Ishikawa (cell line): ENCODE measurements around the gene S100A5.

Source experiments
- CEBPB ChIP-seq: IDR thresholded peaks from 2 replicates; pipeline ENCODE4 v1.6.1; 2012
- CREB1 ChIP-seq: IDR thresholded peaks from 2 replicates; pipeline ENCODE4 v1.6.1; 2012; ENCODE audit warnings: low read depth
- EGR1 ChIP-seq: IDR thresholded peaks from 2 replicates; pipeline ENCODE4 v1.6.1; 2012
- EP300 ChIP-seq: IDR thresholded peaks from 2 replicates; pipeline ENCODE4 v1.6.1; 2012; ENCODE audit warnings: borderline replicate concordance
- FOXM1 ChIP-seq: IDR thresholded peaks from 2 replicates; pipeline ENCODE4 v1.6.1; 2012; ENCODE audit warnings: low read depth, borderline replicate concordance
- NFIC ChIP-seq: IDR thresholded peaks from 2 replicates; pipeline ENCODE4 v1.6.1; 2012
- RAD21 ChIP-seq: IDR thresholded peaks from 2 replicates; pipeline ENCODE4 v1.6.1; 2012; ENCODE audit warnings: low read depth
- TAF1 ChIP-seq: IDR thresholded peaks from 2 replicates; pipeline ENCODE4 v1.6.1; 2012; ENCODE audit warnings: low read depth, mild to moderate bottlenecking
- TCF12 ChIP-seq: IDR thresholded peaks from 2 replicates; pipeline ENCODE4 v1.6.1; 2012; ENCODE audit warnings: low read depth
- TEAD4 ChIP-seq: IDR thresholded peaks from 2 replicates; pipeline ENCODE4 v1.6.1; 2012
- YY1 ChIP-seq: IDR thresholded peaks from 2 replicates; pipeline ENCODE4 v1.6.1; 2012; ENCODE audit warnings: low read depth
- ZBTB7A ChIP-seq: IDR thresholded peaks from 2 replicates; pipeline ENCODE4 v1.6.1; 2012; ENCODE audit warnings: low read depth
- TF ChIP-seq, protein P1 (sequence below): IDR thresholded peaks from 2 replicates; pipeline ENCODE4 v1.6.1; 2012
- TF ChIP-seq, protein P2 (sequence below): IDR thresholded peaks from 2 replicates; pipeline ENCODE4 v1.6.1; 2012
- TF ChIP-seq, protein P3 (sequence below): IDR thresholded peaks from 2 replicates; pipeline ENCODE4 v1.6.1; 2012; ENCODE audit warnings: low read depth, mild to moderate bottlenecking

The S100A5 gene

GRCh38 chr1:153578936-153579335 is 38.2 kb upstream of the S100A5 start:
- TF ChIP-seq, protein P1, sequence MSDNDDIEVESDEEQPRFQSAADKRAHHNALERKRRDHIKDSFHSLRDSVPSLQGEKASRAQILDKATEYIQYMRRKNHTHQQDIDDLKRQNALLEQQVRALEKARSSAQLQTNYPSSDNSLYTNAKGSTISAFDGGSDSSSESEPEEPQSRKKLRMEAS: no peak
- no peak for TF ChIP-seq TCF12
- no peak for TF ChIP-seq RAD21
- TF ChIP-seq NFIC: no peak

DNA sequence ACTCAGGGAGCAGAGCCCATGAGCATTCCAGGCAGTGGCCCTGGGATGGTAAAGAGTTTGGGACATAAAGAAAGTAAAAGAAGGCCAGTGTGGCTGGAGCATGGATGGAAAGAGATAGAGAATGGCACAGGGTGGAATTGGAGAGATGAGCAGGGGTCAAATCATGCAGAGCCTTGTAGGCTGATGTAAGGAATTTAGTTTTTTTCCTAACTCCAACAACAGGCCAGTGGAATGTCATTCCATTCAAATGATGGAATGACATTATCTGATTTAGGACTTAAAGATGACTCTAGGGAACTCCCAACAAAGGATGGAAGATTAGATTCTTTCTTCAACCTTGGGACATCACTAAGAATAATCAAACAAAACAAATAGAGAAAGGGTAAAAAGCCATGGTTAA is 37.8 kb upstream of the S100A5 start:
- TF ChIP-seq EP300: no peak

- no peak for TF ChIP-seq TEAD4
- TF ChIP-seq, protein P2, sequence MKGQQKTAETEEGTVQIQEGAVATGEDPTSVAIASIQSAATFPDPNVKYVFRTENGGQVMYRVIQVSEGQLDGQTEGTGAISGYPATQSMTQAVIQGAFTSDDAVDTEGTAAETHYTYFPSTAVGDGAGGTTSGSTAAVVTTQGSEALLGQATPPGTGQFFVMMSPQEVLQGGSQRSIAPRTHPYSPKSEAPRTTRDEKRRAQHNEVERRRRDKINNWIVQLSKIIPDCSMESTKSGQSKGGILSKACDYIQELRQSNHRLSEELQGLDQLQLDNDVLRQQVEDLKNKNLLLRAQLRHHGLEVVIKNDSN: no peak
- no peak for TF ChIP-seq ZBTB7A
- no peak for TF ChIP-seq CEBPB
- TF ChIP-seq NFIC: no peak
Measured at GRCh38 chr1:153577624-153578051, 36.9 kb upstream of the S100A5 start.

DNA sequence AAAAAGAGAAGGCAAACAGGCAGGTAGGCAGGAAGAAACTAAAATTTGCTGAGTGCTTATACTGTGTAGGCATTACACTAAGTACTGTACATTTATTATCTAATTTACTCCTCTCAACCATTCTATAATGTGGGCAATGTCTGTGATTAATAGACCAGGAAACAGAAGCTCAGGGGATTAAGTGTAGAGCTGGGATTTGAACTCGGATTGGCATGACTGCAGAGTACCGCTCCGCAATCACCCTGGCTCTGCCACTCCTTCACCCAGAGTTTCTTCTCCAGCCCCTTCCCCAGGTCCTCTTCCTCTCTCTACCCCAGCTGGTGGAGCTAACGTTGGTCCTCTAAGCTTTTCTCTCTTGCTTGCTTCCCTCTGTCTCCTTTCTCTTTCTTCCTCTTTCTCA is 36.4 kb upstream of the S100A5 start:
- TF ChIP-seq CREB1: no peak
- no peak for TF ChIP-seq EP300
- TF ChIP-seq ZBTB7A: no peak
- no peak for TF ChIP-seq FOXM1
- TF ChIP-seq TEAD4: no peak
- no peak for TF ChIP-seq NFIC
- TF ChIP-seq, protein P1: no peak
- no peak for TF ChIP-seq TAF1
- TF ChIP-seq, protein P2: no peak
- TF ChIP-seq CEBPB: no peak
- TF ChIP-seq, protein P3, sequence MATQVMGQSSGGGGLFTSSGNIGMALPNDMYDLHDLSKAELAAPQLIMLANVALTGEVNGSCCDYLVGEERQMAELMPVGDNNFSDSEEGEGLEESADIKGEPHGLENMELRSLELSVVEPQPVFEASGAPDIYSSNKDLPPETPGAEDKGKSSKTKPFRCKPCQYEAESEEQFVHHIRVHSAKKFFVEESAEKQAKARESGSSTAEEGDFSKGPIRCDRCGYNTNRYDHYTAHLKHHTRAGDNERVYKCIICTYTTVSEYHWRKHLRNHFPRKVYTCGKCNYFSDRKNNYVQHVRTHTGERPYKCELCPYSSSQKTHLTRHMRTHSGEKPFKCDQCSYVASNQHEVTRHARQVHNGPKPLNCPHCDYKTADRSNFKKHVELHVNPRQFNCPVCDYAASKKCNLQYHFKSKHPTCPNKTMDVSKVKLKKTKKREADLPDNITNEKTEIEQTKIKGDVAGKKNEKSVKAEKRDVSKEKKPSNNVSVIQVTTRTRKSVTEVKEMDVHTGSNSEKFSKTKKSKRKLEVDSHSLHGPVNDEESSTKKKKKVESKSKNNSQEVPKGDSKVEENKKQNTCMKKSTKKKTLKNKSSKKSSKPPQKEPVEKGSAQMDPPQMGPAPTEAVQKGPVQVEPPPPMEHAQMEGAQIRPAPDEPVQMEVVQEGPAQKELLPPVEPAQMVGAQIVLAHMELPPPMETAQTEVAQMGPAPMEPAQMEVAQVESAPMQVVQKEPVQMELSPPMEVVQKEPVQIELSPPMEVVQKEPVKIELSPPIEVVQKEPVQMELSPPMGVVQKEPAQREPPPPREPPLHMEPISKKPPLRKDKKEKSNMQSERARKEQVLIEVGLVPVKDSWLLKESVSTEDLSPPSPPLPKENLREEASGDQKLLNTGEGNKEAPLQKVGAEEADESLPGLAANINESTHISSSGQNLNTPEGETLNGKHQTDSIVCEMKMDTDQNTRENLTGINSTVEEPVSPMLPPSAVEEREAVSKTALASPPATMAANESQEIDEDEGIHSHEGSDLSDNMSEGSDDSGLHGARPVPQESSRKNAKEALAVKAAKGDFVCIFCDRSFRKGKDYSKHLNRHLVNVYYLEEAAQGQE: no peak
- TF ChIP-seq YY1: no peak

DNA sequence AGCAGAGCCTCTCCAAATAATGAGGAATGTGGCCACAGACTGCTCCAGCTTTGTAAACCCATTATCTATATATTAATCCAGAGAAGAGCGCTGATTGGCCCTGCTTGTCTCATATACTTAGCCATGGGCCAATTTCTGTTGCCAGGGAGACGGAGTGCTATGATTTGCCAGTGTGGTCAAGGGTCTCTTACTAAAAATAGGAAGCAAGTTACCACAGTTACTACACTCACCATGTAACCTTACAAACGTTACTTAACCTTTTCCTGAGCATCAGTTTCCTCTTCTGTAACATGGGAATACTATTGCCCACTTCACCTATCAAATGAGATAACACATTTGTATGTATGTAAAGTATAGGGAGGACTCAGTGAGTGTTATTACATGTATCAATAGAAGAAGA is 32.6 kb upstream of the S100A5 start:
- no peak for TF ChIP-seq CEBPB
- no peak for TF ChIP-seq NFIC
- TF ChIP-seq, protein P1: no peak
- no peak for TF ChIP-seq YY1
- no peak for TF ChIP-seq RAD21
- TF ChIP-seq, protein P3: no peak
- no peak for TF ChIP-seq EGR1
- no peak for TF ChIP-seq ZBTB7A
- TF ChIP-seq TCF12: no peak
- TF ChIP-seq FOXM1: no peak
- TF ChIP-seq, protein P2: no peak
- no peak for TF ChIP-seq CREB1
- TF ChIP-seq TAF1: no peak
- no peak for TF ChIP-seq EP300
- TF ChIP-seq TEAD4: no peak

- TF ChIP-seq, protein P1: peak; percentile 40; the same call in 1 of the 2 replicates
- TF ChIP-seq, protein P2: no peak
- no peak for TF ChIP-seq CREB1
- no peak for TF ChIP-seq EP300
- no peak for TF ChIP-seq TEAD4
- TF ChIP-seq FOXM1: no peak
- peak; percentile 99 for TF ChIP-seq RAD21
- no peak for TF ChIP-seq CEBPB
- no peak for TF ChIP-seq TCF12
- TF ChIP-seq YY1: no peak
- TF ChIP-seq ZBTB7A: no peak
Measured at GRCh38 chr1:153572569-153573015, 31.9 kb upstream of the S100A5 start.
